MM.1S (cell line): Measurements from ENCODE around the gene TMPRSS15.
A peak's percentile ranks its signal among the peaks of the same experiment; 100 is the strongest.

Source experiments
- DNase-seq: peaks from one replicate; pipeline ENCODE4 v3.0.0-alpha.2; 2015
- H2AFZ ChIP-seq: fragments of 300-600 bp; sonication (generic); 2 replicates; pipeline ENCODE4 v1.6.0; 2016; ENCODE audit warnings: antibody characterized with exemption, low read length
- H3F3A ChIP-seq: fragments of 300-600 bp; sonication (generic); 2 replicates; pipeline ENCODE4 v1.6.1; 2016; ENCODE audit warnings: mild to moderate bottlenecking, antibody characterized with exemption, low read length, moderate library complexity, mixed read lengths; ENCODE audit not compliant: insufficient read depth
- H3K27ac ChIP-seq: fragments of 300-600 bp; sonication (generic); 2 replicates; pipeline ENCODE4 v1.5.1; 2016; ENCODE audit warnings: mild to moderate bottlenecking, low read length
- H3K27me3 ChIP-seq: fragments of 300-600 bp; sonication (generic); replicated peaks from 2 replicates; pipeline ENCODE4 v1.6.0; 2016; ENCODE audit warnings: low read length; ENCODE audit not compliant: insufficient read depth
- H3K36me3 ChIP-seq: fragments of 300-600 bp; sonication (generic); replicated peaks from 2 replicates; pipeline ENCODE4 v1.6.1; 2016; ENCODE audit warnings: mild to moderate bottlenecking, low read length, mixed read lengths; ENCODE audit not compliant: insufficient read depth
- H3K4me1 ChIP-seq: fragments of 300-600 bp; sonication (generic); 2 replicates; pipeline ENCODE4 v1.6.1; 2016; ENCODE audit warnings: low read length, mixed read lengths
- H3K4me2 ChIP-seq: fragments of 300-600 bp; sonication (generic); 2 replicates; pipeline ENCODE4 v1.6.0; 2016; ENCODE audit warnings: low read depth, low read length
- H3K4me3 ChIP-seq: fragments of 300-600 bp; sonication (generic); 2 replicates; pipeline ENCODE4 v1.5.1; 2016; ENCODE audit warnings: low read length, mixed read lengths
- H3K79me2 ChIP-seq: fragments of 300-600 bp; sonication (generic); 2 replicates; pipeline ENCODE4 v1.6.1; 2016; ENCODE audit warnings: mixed run types, low read length, mixed read lengths
- H3K9ac ChIP-seq: fragments of 300-600 bp; sonication (generic); 2 replicates; pipeline ENCODE4 v1.6.1; 2016; ENCODE audit warnings: low read length, mixed read lengths
- H3K9me2 ChIP-seq: fragments of 300-600 bp; sonication (generic); replicated peaks from 2 replicates; pipeline ENCODE4 v1.6.1; 2016; ENCODE audit warnings: mild to moderate bottlenecking, low read length, mixed read lengths; ENCODE audit not compliant: insufficient read depth
- H3K9me3 ChIP-seq: fragments of 300-600 bp; sonication (generic); replicated peaks from 2 replicates; pipeline ENCODE4 v1.6.1; 2016; ENCODE audit warnings: mild to moderate bottlenecking, low read length, mixed read lengths; ENCODE audit not compliant: insufficient read depth
- H4K20me1 ChIP-seq: fragments of 300-600 bp; sonication (generic); 2 replicates; pipeline ENCODE4 v1.6.1; 2016; ENCODE audit warnings: mild to moderate bottlenecking, low read length, moderate library complexity, mixed read lengths; ENCODE audit not compliant: insufficient read depth
- CTCF ChIP-seq: fragments of 300-600 bp; sonication (generic); IDR thresholded peaks from 2 replicates; pipeline ENCODE4 v1.5.1; 2016; ENCODE audit warnings: antibody characterized with exemption, low read length, mixed read lengths
- EZH2 ChIP-seq: fragments of 300-600 bp; sonication (generic); optimal IDR thresholded peaks from 2 replicates; pipeline ENCODE3; 2017; ENCODE audit warnings: low read depth, mild to moderate bottlenecking, antibody characterized with exemption, low read length, mixed read lengths
- EZH2phosphoT487 ChIP-seq: fragments of 300-600 bp; sonication (generic); IDR thresholded peaks from 2 replicates; pipeline ENCODE4 v1.6.1; 2018; ENCODE audit warnings: antibody characterized with exemption, low read length

TMPRSS15 gene

DNA sequence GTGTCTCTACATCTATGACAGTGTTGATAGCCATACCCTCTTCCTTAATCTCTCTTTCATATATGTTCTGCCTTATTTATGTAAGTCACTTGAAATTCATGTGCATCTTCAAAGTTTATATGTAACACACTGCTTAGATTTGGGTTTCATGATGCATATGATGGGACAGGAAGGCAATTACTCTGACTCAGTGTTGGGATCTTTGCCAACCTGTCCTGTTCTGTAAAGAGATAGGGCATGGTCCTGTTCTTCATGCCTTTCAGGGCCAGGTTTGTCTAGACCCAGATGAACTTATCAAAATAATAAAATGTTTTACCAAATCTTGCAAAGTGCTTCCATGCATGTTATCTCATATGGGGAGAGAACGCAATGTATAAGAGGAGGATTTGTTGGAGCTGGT lies 69.5 kb downstream of the TMPRSS15 start:
- H3K4me2 ChIP-seq = no peak overlapping the region
- no peak overlapping the region for H2AFZ ChIP-seq
- no peaks in the 10 kb centered on the region for H3K79me2 ChIP-seq
- no peaks in the 10 kb centered on the region for H3K9me2 ChIP-seq
- no peak overlapping the region for H3K9ac ChIP-seq
- H4K20me1 ChIP-seq = no peaks in the 10 kb centered on the region
- no peak overlapping the region for H3K27ac ChIP-seq
- no peak overlapping the region for H3K4me3 ChIP-seq
- no peak for DNase-seq
- no peaks in the 10 kb centered on the region for H3K36me3 ChIP-seq
- no peaks in the 10 kb centered on the region for H3K27me3 ChIP-seq
- no peaks in the 10 kb centered on the region for H3K9me3 ChIP-seq
- no peaks in the 10 kb centered on the region for H3K4me1 ChIP-seq
- TF ChIP-seq CTCF (no peak), EZH2 (no peak), EZH2phosphoT487 (no peak)
- H3F3A ChIP-seq = no peaks in the 10 kb centered on the region

- no peaks in the 10 kb centered on the region for H3K79me2 ChIP-seq
- H3K9ac ChIP-seq = no peak overlapping the region
- no peaks in the 10 kb centered on the region for H3K9me3 ChIP-seq
- H4K20me1 ChIP-seq = no peaks in the 10 kb centered on the region
- H3K36me3 ChIP-seq = no peaks in the 10 kb centered on the region
- no peak overlapping the region for H2AFZ ChIP-seq
- H3K4me2 ChIP-seq = no peak overlapping the region
- no peak overlapping the region for H3K4me3 ChIP-seq
- TF ChIP-seq CTCF (no peak), EZH2 (no peak), EZH2phosphoT487 (no peak)
- no peaks in the 10 kb centered on the region for H3K9me2 ChIP-seq
- no peaks in the 10 kb centered on the region for H3K27me3 ChIP-seq
- no peak overlapping the region for H3K27ac ChIP-seq
- H3K4me1 ChIP-seq = no peaks in the 10 kb centered on the region
- H3F3A ChIP-seq = no peaks in the 10 kb centered on the region
- no peak for DNase-seq
Observed at GRCh38 chr21:18318156-18318555, 85.4 kb downstream of the TMPRSS15 start.

GRCh38 chr21:18298228-18298627 lies 105.4 kb downstream of the TMPRSS15 start:
- H3K9me2 ChIP-seq = no peaks in the 10 kb centered on the region
- no peak overlapping the region for H3K9ac ChIP-seq
- H3K79me2 ChIP-seq = no peaks in the 10 kb centered on the region
- H3K4me2 ChIP-seq = no peak overlapping the region
- no peak overlapping the region for H2AFZ ChIP-seq
- no peaks in the 10 kb centered on the region for H3K36me3 ChIP-seq
- H3K4me3 ChIP-seq = no peak overlapping the region
- H3K4me1 ChIP-seq = no peaks in the 10 kb centered on the region
- no peaks in the 10 kb centered on the region for H4K20me1 ChIP-seq
- no peaks in the 10 kb centered on the region for H3K27me3 ChIP-seq
- H3K27ac ChIP-seq = no peak overlapping the region
- no peaks in the 10 kb centered on the region for H3F3A ChIP-seq
- no peak for DNase-seq
- TF ChIP-seq CTCF (peak; percentile 30), EZH2 (no peak)
- H3K9me3 ChIP-seq = no peaks in the 10 kb centered on the region

DNA sequence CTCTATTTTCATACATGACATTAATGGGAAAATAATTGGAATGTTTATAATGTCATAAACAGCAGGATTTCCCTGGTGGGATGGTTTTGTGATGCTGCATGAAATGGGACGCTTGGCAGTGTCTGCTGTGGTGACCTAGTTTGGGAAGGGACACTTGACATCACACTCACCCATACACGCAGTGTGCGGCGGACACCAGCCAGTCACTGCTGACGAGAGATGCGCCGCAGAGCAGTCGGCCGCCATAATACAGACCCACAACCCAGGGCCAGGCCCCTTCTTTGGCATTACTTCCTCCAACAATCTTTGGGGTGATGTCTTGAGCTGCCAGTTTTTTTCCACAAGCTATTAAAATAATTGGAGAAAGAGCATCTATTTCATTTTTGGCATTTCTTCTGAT lies 109.5 kb downstream of the TMPRSS15 start:
- TF ChIP-seq EZH2 (no peak), EZH2phosphoT487 (no peak), CTCF (no peak)
- Histone ChIP-seq H3F3A (no peaks in the 10 kb centered on the region), H3K9me3 (no peaks in the 10 kb centered on the region), H2AFZ (no peak overlapping the region), H3K9ac (no peak overlapping the region), H3K9me2 (no peaks in the 10 kb centered on the region), H3K4me3 (no peak overlapping the region), H3K36me3 (no peaks in the 10 kb centered on the region), H3K27ac (no peak overlapping the region), H3K79me2 (no peaks in the 10 kb centered on the region), H4K20me1 (no peaks in the 10 kb centered on the region), H3K4me2 (no peak overlapping the region), H3K4me1 (peaks cover 3% of the 10 kb centered on the region; the same call in 1 of the 2 replicates), H3K27me3 (no peaks in the 10 kb centered on the region)
- no peak for DNase-seq
